ENCODE results near the gene ACP2. TPM values are rescaled to one million over a fixed set of nuclear protein-coding genes. Genes with fewer than 3 reads are reported as not detected.
"Not testable (repeated sequence)": the region's sequence is repeated elsewhere in the genome, so short reads cannot be mapped to it uniquely, and the experiment has no call there.

The ACP2 gene
- total RNA-seq, 1 donor from 2014 or later: 63.3 TPM

DNA sequence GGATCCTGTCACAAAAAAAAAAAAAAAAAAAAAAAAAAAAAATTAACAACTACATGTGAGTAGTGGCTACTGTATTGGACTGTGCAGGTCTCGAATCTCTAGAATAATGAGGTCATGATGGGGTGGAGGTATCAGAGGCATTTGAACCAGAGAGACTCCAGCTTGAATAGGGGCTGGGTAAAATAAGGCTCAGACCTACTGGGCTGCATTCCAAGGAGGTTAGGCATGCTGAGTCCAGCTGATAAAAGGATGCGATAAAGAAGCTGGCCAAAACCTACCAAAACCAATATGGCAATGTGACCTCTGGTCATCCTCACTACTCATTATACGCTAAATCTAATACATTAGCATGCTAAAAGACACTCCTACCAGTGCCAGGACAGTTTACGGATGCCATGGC is 56.5 kb downstream of the ACP2 start:
- Histone ChIP-seq H3K4me3 (no peak overlapping the region), H3K27me3 (no peaks in the 10 kb centered on the region), H3K36me3 (no peaks in the 10 kb centered on the region), H3K27ac (no peak overlapping the region), H3K9me3 (no peaks in the 10 kb centered on the region), H3K4me1 (peaks cover 4 to 19% of the 10 kb centered on the region in 2 donors)
- DNase-seq (ENCODE audit: low spot score in 2 of 2): no peak
- intact Hi-C loops (cut with DNase I): no loop called here
- TF ChIP-seq, protein P1, sequence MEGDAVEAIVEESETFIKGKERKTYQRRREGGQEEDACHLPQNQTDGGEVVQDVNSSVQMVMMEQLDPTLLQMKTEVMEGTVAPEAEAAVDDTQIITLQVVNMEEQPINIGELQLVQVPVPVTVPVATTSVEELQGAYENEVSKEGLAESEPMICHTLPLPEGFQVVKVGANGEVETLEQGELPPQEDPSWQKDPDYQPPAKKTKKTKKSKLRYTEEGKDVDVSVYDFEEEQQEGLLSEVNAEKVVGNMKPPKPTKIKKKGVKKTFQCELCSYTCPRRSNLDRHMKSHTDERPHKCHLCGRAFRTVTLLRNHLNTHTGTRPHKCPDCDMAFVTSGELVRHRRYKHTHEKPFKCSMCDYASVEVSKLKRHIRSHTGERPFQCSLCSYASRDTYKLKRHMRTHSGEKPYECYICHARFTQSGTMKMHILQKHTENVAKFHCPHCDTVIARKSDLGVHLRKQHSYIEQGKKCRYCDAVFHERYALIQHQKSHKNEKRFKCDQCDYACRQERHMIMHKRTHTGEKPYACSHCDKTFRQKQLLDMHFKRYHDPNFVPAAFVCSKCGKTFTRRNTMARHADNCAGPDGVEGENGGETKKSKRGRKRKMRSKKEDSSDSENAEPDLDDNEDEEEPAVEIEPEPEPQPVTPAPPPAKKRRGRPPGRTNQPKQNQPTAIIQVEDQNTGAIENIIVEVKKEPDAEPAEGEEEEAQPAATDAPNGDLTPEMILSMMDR (IDR thresholded peaks at IDR 0.05): no peak

DNA sequence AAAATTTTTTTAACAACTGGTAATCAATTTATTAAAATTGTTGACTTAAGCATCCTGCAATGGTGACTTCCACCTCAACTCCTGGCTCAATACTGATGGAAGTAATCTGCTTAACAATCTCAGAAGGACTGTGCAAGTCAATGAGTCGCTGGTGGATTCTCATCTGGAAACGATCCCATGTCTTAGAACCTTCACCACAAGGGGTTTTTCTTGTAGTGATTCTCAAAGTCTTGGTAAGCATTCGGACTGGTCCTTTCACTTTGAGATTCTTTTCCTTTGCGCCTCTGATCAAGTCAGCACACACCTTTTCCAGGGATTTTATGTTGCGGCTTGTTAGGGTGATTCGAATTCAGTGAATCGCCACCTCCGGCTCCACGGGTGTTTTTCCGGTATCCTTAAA is 57.5 kb downstream of the ACP2 start:
- H3K27ac ChIP-seq; intact Hi-C loops (cut with DNase I); H3K36me3 ChIP-seq; H3K9me3 ChIP-seq; H3K27me3 ChIP-seq; H3K4me3 ChIP-seq; DNase-seq (ENCODE audit: low spot score in 2 of 2): not testable (repeated sequence)
- peaks cover 4 to 21% of the 10 kb centered on the region in 2 donors for H3K4me1 ChIP-seq

Other genes starting within 250 kb of the ACP2 start
- 66.1 TPM for gene ARFGAP2, start 71.9 kb downstream of the ACP2 start, total RNA-seq
- gene PACSIN3, start 62.4 kb downstream of the ACP2 start, total RNA-seq: 32.7 TPM
- 22.6 TPM for gene DDB2, start 33.8 kb downstream of the ACP2 start, total RNA-seq
- 92.4 TPM for gene NR1H3, start 9.2 kb upstream of the ACP2 start, total RNA-seq
- gene MADD, start 21.3 kb upstream of the ACP2 start, total RNA-seq: 31.7 TPM
- gene MYBPC3, start 103.9 kb upstream of the ACP2 start, total RNA-seq: not detected
- gene SPI1, start 129.7 kb upstream of the ACP2 start, total RNA-seq: 98.2 TPM
- 246 TPM for gene SLC39A13, start 159.8 kb upstream of the ACP2 start, total RNA-seq
- gene PSMC3, start 177.6 kb upstream of the ACP2 start, total RNA-seq: 34.8 TPM
- gene RAPSN, start 200.3 kb upstream of the ACP2 start, total RNA-seq: not detected

All from ascending aorta (tissue), 2 donors.